ENCODE data around the gene RNF220.

The RNF220 gene

GRCh38 chr1:44511363-44511762, 106.3 kb downstream of the RNF220 start:
- Histone ChIP-seq H3K4me3 (ENCODE audit: control insufficient read depth in 1 of 7, extremely low read depth in 1 of 7, insufficient read depth in 4 of 7, low read depth in 2 of 7, low read length in 6 of 7) (no peak overlapping the region), H3K4me1 (ENCODE audit: control extremely low read depth in 1 of 4, control insufficient read depth in 4 of 4, insufficient read depth in 4 of 4, low read length in 3 of 4) (peaks cover 0 to 29% (median 6%) of the 10 kb centered on the region in 4 experiments), H3K27ac (ENCODE audit: insufficient read depth in 1 of 2, low read depth in 1 of 2, low read length in 2 of 2, poor library complexity in 1 of 2, severe bottlenecking in 2 of 2) (no peak overlapping the region), H3K27me3 (replicated peaks in 2 of 5; ENCODE audit: control insufficient read depth in 4 of 5, insufficient read depth in 5 of 5, low read length in 4 of 5) (no peaks in the 10 kb centered on the region), H3K36me3 (ENCODE audit: control insufficient read depth in 4 of 4, insufficient read depth in 4 of 4, low read length in 3 of 4) (peaks cover 7 to 36% (median 18%) of the 10 kb centered on the region in 4 experiments), H3K9me3 (ENCODE audit: control extremely low read depth in 1 of 5, control insufficient read depth in 4 of 5, insufficient read depth in 2 of 5, low read depth in 1 of 5, low read length in 4 of 5) (no peaks in the 10 kb centered on the region)
- POLR2A ChIA-PET, result no interaction called here
- no peak for DNase-seq
- 87% methylated on average over 3 of the region's 3 CpGs for WGBS (ENCODE audit: insufficient coverage)
- CTCF ChIA-PET, result interaction anchor here (1.0 to 1.3 kb wide), 2 partner anchors 14 to 27 kb away, joined by 3 to 4 read pairs; no protein-coding TSS in a partner anchor

DNA sequence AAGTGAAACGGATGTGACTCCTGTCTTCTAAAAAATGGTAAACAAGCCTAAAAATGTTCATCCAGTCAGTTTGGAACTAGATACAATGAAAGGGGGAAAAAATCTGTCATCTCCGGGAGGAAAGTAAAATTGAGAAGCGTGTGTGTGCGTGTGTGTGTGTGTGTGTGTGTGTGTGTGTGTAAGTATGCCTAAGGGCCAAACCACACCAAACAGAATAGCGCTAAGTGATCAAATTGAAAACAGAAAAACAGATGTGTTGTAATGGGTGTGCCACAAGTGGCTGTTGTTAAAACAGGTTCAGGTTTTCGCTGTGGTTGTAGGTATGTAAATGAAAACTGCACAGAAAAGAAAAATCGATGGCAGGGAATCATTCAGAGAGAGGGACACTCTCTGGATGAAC, 106.7 kb downstream of the RNF220 start:
- no peak overlapping the region for H3K4me3 ChIP-seq (ENCODE audit: control insufficient read depth in 1 of 7, extremely low read depth in 1 of 7, insufficient read depth in 4 of 7, low read depth in 2 of 7, low read length in 6 of 7)
- 84% methylated on average over 6 of the region's 7 CpGs for WGBS (ENCODE audit: insufficient coverage)
- no peaks in the 10 kb centered on the region for H3K27me3 ChIP-seq (replicated peaks in 2 of 5; ENCODE audit: control insufficient read depth in 4 of 5, insufficient read depth in 5 of 5, low read length in 4 of 5)
- DNase-seq, result peak in 2 of 3 donors; percentile 48 to 60
- ChIA-PET POLR2A (no interaction called here), CTCF (interaction anchor here (1.0 to 1.3 kb wide), 3 partner anchors 13 to 134 kb away, joined by 3 to 4 read pairs (median 3); no protein-coding TSS in a partner anchor)
- H3K9me3 ChIP-seq (ENCODE audit: control extremely low read depth in 1 of 5, control insufficient read depth in 4 of 5, insufficient read depth in 2 of 5, low read depth in 1 of 5, low read length in 4 of 5), result no peaks in the 10 kb centered on the region
- H3K4me1 ChIP-seq (ENCODE audit: control extremely low read depth in 1 of 4, control insufficient read depth in 4 of 4, insufficient read depth in 4 of 4, low read length in 3 of 4), result peaks cover 1 to 33% (median 6%) of the 10 kb centered on the region in 4 experiments
- peaks cover 7 to 33% (median 18%) of the 10 kb centered on the region in 4 experiments for H3K36me3 ChIP-seq (ENCODE audit: control insufficient read depth in 4 of 4, insufficient read depth in 4 of 4, low read length in 3 of 4)
- H3K27ac ChIP-seq (ENCODE audit: insufficient read depth in 1 of 2, low read depth in 1 of 2, low read length in 2 of 2, poor library complexity in 1 of 2, severe bottlenecking in 2 of 2), result no peak overlapping the region

DNA sequence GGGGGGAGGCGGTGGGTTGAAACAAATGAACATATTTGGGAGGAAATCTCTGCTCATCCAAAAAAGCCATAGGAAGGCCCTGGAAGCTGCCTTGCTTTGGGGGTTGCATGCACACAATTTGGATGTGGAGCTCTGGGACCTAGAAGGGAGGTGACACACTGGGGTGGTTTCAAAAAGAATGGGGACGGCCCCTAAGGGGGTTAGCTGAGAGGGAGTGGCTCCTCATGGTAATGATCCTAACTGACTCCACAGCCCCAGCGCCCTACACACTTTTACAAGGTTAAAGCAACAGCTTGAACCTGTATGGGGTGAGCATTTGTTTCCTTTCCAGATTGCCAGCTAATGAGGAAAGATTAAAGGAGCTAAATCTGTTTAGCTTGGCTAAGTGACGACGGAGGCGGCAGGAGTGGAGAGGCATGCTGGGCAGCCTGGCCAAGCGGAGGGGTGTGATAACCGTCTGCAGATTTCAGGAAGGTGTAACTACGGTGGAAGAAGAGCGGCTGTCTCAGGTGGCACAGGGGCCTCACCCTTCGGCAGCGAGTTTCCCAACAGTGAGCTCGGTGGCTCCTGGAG, 107.3 kb downstream of the RNF220 start:
- peaks cover 1 to 35% (median 6%) of the 10 kb centered on the region in 4 experiments for H3K4me1 ChIP-seq (ENCODE audit: control extremely low read depth in 1 of 4, control insufficient read depth in 4 of 4, insufficient read depth in 4 of 4, low read length in 3 of 4)
- no peaks in the 10 kb centered on the region for H3K27me3 ChIP-seq (replicated peaks in 2 of 5; ENCODE audit: control insufficient read depth in 4 of 5, insufficient read depth in 5 of 5, low read length in 4 of 5)
- H3K27ac ChIP-seq (ENCODE audit: insufficient read depth in 1 of 2, low read depth in 1 of 2, low read length in 2 of 2, poor library complexity in 1 of 2, severe bottlenecking in 2 of 2), result no peak overlapping the region
- CTCF ChIA-PET, result interaction anchor here (0.8 to 1.6 kb wide), 6 partner anchors 9 to 135 kb away, joined by 3 to 5 read pairs (median 4); no protein-coding TSS in a partner anchor
- H3K4me3 ChIP-seq (ENCODE audit: control insufficient read depth in 1 of 7, extremely low read depth in 1 of 7, insufficient read depth in 4 of 7, low read depth in 2 of 7, low read length in 6 of 7), result no peak overlapping the region
- H3K9me3 ChIP-seq (ENCODE audit: control extremely low read depth in 1 of 5, control insufficient read depth in 4 of 5, insufficient read depth in 2 of 5, low read depth in 1 of 5, low read length in 4 of 5), result no peaks in the 10 kb centered on the region
- 96% methylated on average over 12 of the region's 13 CpGs for WGBS (ENCODE audit: insufficient coverage)
- peaks cover 7 to 29% (median 19%) of the 10 kb centered on the region in 4 experiments for H3K36me3 ChIP-seq (ENCODE audit: control insufficient read depth in 4 of 4, insufficient read depth in 4 of 4, low read length in 3 of 4)
- POLR2A ChIA-PET, result no interaction called here
- DNase-seq, result no peak

GRCh38 chr1:44513111-44513510, 108.1 kb downstream of the RNF220 start:
- no peak overlapping the region for H3K27ac ChIP-seq (ENCODE audit: insufficient read depth in 1 of 2, low read depth in 1 of 2, low read length in 2 of 2, poor library complexity in 1 of 2, severe bottlenecking in 2 of 2)
- WGBS (ENCODE audit: insufficient coverage), result 100% methylated on average over 3 of the region's 5 CpGs
- peaks cover 1 to 31% (median 7%) of the 10 kb centered on the region in 4 experiments for H3K4me1 ChIP-seq (ENCODE audit: control extremely low read depth in 1 of 4, control insufficient read depth in 4 of 4, insufficient read depth in 4 of 4, low read length in 3 of 4)
- DNase-seq, result no peak
- no peaks in the 10 kb centered on the region for H3K9me3 ChIP-seq (ENCODE audit: control extremely low read depth in 1 of 5, control insufficient read depth in 4 of 5, insufficient read depth in 2 of 5, low read depth in 1 of 5, low read length in 4 of 5)
- H3K36me3 ChIP-seq (ENCODE audit: control insufficient read depth in 4 of 4, insufficient read depth in 4 of 4, low read length in 3 of 4), result peaks cover 7 to 29% (median 19%) of the 10 kb centered on the region in 4 experiments
- ChIA-PET POLR2A (interaction anchor here (0.8 kb wide), 1 partner anchor 860 kb away, joined by 3 read pairs; no protein-coding TSS in a partner anchor), CTCF (interaction anchor here (0.8 to 1.6 kb wide), 6 partner anchors 9 to 87 kb away, joined by 3 to 5 read pairs (median 4); no protein-coding TSS in a partner anchor)
- no peak overlapping the region for H3K4me3 ChIP-seq (ENCODE audit: control insufficient read depth in 1 of 7, extremely low read depth in 1 of 7, insufficient read depth in 4 of 7, low read depth in 2 of 7, low read length in 6 of 7)
- H3K27me3 ChIP-seq (replicated peaks in 2 of 5; ENCODE audit: control insufficient read depth in 4 of 5, insufficient read depth in 5 of 5, low read length in 4 of 5), result no peaks in the 10 kb centered on the region

DNA sequence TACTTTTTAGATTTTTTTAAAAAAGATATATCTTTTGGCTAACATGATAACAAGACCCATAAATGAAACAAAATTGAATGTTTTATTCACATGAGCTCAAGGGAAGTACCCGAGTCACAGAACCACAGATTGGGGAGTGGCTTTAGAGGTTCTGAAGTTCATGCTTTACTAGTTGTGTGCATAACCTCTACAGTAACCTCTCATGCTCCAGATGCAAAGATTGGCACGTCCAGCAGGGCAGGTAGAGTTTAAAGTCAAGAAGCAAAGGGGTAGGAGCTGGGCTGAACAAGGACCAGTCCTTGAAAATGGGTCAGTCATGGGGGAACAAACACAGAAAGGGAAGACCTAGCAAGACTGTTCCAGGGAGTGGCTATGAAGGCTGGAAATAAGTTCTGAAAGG, 109.6 kb downstream of the RNF220 start:
- Histone ChIP-seq H3K9me3 (ENCODE audit: control extremely low read depth in 1 of 5, control insufficient read depth in 4 of 5, insufficient read depth in 2 of 5, low read depth in 1 of 5, low read length in 4 of 5) (no peaks in the 10 kb centered on the region), H3K27me3 (replicated peaks in 2 of 5; ENCODE audit: control insufficient read depth in 4 of 5, insufficient read depth in 5 of 5, low read length in 4 of 5) (no peaks in the 10 kb centered on the region), H3K36me3 (ENCODE audit: control insufficient read depth in 4 of 4, insufficient read depth in 4 of 4, low read length in 3 of 4) (peaks cover 7 to 29% (median 16%) of the 10 kb centered on the region in 4 experiments), H3K4me3 (ENCODE audit: control insufficient read depth in 1 of 7, extremely low read depth in 1 of 7, insufficient read depth in 4 of 7, low read depth in 2 of 7, low read length in 6 of 7) (no peak overlapping the region), H3K27ac (ENCODE audit: insufficient read depth in 1 of 2, low read depth in 1 of 2, low read length in 2 of 2, poor library complexity in 1 of 2, severe bottlenecking in 2 of 2) (no peak overlapping the region), H3K4me1 (ENCODE audit: control extremely low read depth in 1 of 4, control insufficient read depth in 4 of 4, insufficient read depth in 4 of 4, low read length in 3 of 4) (peaks cover 1 to 37% (median 16%) of the 10 kb centered on the region in 4 experiments)
- POLR2A ChIA-PET, result no interaction called here
- DNase-seq, result no peak
- CTCF ChIA-PET, result interaction anchor here (0.9 to 1.7 kb wide), 5 partner anchors 17 to 137 kb away, joined by 3 to 5 read pairs (median 3); partner anchors contain the start of gene RNF220
- 100% methylated on average over 1 of the region's 2 CpGs for WGBS (ENCODE audit: insufficient coverage)

- Histone ChIP-seq H3K9me3 (ENCODE audit: control extremely low read depth in 1 of 5, control insufficient read depth in 4 of 5, insufficient read depth in 2 of 5, low read depth in 1 of 5, low read length in 4 of 5) (no peaks in the 10 kb centered on the region), H3K4me3 (ENCODE audit: control insufficient read depth in 1 of 7, extremely low read depth in 1 of 7, insufficient read depth in 4 of 7, low read depth in 2 of 7, low read length in 6 of 7) (no peak overlapping the region), H3K36me3 (ENCODE audit: control insufficient read depth in 4 of 4, insufficient read depth in 4 of 4, low read length in 3 of 4) (peaks cover 7 to 31% (median 16%) of the 10 kb centered on the region in 4 experiments), H3K27me3 (replicated peaks in 2 of 5; ENCODE audit: control insufficient read depth in 4 of 5, insufficient read depth in 5 of 5, low read length in 4 of 5) (no peaks in the 10 kb centered on the region), H3K27ac (ENCODE audit: insufficient read depth in 1 of 2, low read depth in 1 of 2, low read length in 2 of 2, poor library complexity in 1 of 2, severe bottlenecking in 2 of 2) (no peak overlapping the region), H3K4me1 (ENCODE audit: control extremely low read depth in 1 of 4, control insufficient read depth in 4 of 4, insufficient read depth in 4 of 4, low read length in 3 of 4) (peaks cover 1 to 33% (median 14%) of the 10 kb centered on the region in 4 experiments)
- ChIA-PET CTCF (interaction anchor here (0.8 to 1.7 kb wide), 3 partner anchors 13 to 57 kb away, joined by 3 to 5 read pairs (median 3); no protein-coding TSS in a partner anchor), POLR2A (no interaction called here)
- WGBS (ENCODE audit: insufficient coverage), result no CpG with 5 or more reads among the region's 1 CpG
- no peak for DNase-seq
Observed at GRCh38 chr1:44515416-44515815, 110.4 kb downstream of the RNF220 start.

GRCh38 chr1:44519035-44519676, 114.1 kb downstream of the RNF220 start:
- POLR2A ChIA-PET, result no interaction called here
- Histone ChIP-seq H3K4me1 (ENCODE audit: control extremely low read depth in 1 of 4, control insufficient read depth in 4 of 4, insufficient read depth in 4 of 4, low read length in 3 of 4) (peaks cover 7 to 49% (median 28%) of the 10 kb centered on the region in 4 experiments), H3K9me3 (ENCODE audit: control extremely low read depth in 1 of 5, control insufficient read depth in 4 of 5, insufficient read depth in 2 of 5, low read depth in 1 of 5, low read length in 4 of 5) (no peaks in the 10 kb centered on the region), H3K27me3 (replicated peaks in 2 of 5; ENCODE audit: control insufficient read depth in 4 of 5, insufficient read depth in 5 of 5, low read length in 4 of 5) (no peaks in the 10 kb centered on the region), H3K36me3 (ENCODE audit: control insufficient read depth in 4 of 4, insufficient read depth in 4 of 4, low read length in 3 of 4) (peaks cover 2 to 33% (median 17%) of the 10 kb centered on the region in 4 experiments), H3K27ac (ENCODE audit: insufficient read depth in 1 of 2, low read depth in 1 of 2, low read length in 2 of 2, poor library complexity in 1 of 2, severe bottlenecking in 2 of 2) (no peak overlapping the region), H3K4me3 (ENCODE audit: control insufficient read depth in 1 of 7, extremely low read depth in 1 of 7, insufficient read depth in 4 of 7, low read depth in 2 of 7, low read length in 6 of 7) (no peak overlapping the region)
- 0% methylated on average over 2 of the region's 7 CpGs for WGBS (ENCODE audit: insufficient coverage)
- peak; percentile 22 to 76 (median 64) for DNase-seq
- CTCF ChIA-PET, result no interaction called here
